GM19328 (cell line): ENCODE results near the gene PHACTR2.
"Not testable (repeated sequence)": the region's sequence is repeated elsewhere in the genome, so short reads cannot be mapped to it uniquely, and the experiment has no call there.

Source experiments
- ATAC-seq: cut with Tn5 transposase; IDR thresholded peaks from one replicate; pipeline ENCODE4 v1.9.1; 2021; ENCODE audit warnings: mild to moderate bottlenecking, moderate library complexity; ENCODE audit not compliant: unreplicated experiment

The PHACTR2 gene

DNA sequence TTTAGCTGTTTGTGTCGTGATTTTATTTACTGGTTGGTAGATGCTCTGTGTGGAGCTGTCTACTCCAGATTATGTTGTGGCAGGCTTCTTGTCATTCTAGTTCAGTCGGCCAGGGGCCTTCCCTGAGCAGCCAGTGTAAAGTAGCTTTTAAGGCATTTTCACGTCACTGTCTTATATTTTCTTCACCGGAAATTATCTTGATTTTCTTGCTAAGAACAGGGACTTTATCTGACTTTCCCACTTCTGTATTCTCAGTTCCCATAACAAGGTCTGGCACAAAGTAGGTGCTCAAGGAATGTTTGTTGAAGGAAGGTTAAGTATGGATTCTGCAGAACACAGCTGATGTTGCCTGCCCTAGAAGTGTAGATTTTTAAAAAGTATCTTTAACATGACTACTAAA lies 166.2 kb downstream of the PHACTR2 start:
- no peak for ATAC-seq

- no peak for ATAC-seq
Observed at GRCh38 chr6:143845033-143845432, 167.3 kb downstream of the PHACTR2 start.

GRCh38 chr6:143851706-143852105 lies 173.9 kb downstream of the PHACTR2 start:
- not testable (repeated sequence) for ATAC-seq

GRCh38 chr6:143855057-143855456 lies 177.3 kb downstream of the PHACTR2 start:
- not testable (repeated sequence) for ATAC-seq

DNA sequence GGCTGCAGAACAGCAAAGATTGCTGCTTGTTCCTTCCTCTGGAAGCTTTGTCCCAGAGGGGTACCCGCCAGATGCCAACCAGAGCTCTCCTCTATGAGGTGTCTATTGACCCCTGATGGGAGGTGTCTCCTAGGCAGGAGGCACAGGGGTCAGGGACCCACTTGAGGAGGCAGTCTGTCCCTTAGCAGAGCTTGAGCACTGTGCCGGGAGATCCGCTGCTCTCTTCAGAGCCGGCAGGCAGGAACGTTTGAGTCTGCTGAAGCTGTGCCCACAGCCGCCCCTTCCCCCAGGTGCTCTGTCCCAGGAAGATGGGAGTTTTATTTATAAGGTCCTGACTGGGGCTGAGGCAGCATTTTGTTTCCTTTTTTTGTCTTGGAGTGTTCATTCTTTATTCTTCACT lies 179.0 kb downstream of the PHACTR2 start:
- not testable (repeated sequence) for ATAC-seq

- ATAC-seq = no peak
Observed at GRCh38 chr6:143857651-143858050, 179.9 kb downstream of the PHACTR2 start.

DNA sequence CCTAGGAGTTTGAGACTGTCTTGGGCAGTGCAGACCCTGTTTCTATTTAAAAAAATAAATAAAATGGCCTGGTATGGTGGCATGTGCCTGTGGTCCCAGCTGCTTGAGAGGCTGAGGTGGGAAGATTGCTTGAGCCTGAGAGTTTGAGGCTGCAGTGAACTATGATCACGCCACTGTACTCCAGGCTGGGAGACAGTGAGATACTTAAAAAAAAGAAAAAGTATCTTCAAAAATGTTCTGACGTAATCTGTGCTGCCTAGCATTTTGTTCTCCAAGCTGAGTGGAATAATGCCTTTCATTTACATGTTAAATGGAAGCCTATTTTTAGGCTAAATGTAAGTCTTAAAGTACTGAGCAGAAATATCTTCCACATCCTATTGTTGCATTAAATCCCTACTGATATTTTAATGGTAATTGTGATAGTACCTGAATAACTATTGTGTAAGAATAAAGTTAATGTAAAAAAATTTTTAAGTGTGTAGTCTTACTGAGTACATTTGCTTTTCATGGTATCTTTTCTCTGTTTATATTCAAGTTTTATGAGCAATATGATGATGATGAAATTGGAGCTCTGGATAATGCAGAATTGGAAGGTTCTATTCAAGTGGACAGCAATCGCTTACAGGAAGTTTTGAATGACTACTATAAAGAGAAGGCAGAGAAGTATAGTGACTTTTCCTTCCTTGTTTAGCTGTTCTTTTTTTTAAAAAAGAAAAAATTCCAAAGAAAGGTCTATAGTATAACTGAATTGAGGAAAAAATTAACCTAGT lies 182.3 kb downstream of the PHACTR2 start:
- ATAC-seq = no peak

DNA sequence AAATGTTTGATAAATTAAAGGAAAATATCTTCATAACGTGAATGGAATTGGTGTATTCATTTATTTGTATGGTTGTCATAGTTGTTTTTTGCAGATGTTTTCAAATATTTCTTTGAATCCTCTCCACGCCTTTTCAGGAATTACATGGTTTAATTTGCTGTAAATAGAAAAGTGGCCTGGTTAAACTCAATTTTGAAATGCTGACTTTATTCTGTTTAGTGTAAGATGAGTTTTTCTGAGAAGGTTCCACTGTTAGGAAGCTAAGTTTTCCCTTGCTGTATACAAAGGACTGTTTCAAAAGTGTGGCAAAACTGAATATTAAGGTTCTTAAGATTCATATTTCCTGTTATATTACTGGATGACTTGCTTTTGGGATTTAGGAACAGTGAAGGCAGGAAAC lies 186.0 kb downstream of the PHACTR2 start:
- no peak for ATAC-seq

DNA sequence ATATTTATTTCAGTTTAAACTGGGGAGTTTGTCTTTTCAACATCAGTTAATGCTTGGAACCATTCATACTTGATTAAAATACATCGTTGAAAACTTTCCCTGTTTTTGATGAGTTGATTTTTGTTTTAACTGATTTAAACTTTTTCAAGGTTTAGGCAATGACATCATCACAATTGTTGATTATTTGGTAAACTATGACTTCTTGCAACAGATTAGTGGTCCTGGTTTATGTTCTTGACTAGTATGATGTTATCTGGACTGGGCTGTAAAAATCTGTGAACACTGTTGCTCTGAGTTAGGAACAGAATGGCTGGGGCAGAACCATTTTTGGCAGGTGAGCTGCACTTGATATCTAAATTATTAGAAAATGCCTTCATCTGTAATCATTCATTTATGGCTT lies 186.5 kb downstream of the PHACTR2 start, which contains the start of gene ZC2HC1B:
Gene ZC2HC1B, plus strand, starts transcription at position 241 of the 400 bp plus-strand sequence. Its CDS starts 66 bp downstream, at position 307.
- no peak for ATAC-seq

DNA sequence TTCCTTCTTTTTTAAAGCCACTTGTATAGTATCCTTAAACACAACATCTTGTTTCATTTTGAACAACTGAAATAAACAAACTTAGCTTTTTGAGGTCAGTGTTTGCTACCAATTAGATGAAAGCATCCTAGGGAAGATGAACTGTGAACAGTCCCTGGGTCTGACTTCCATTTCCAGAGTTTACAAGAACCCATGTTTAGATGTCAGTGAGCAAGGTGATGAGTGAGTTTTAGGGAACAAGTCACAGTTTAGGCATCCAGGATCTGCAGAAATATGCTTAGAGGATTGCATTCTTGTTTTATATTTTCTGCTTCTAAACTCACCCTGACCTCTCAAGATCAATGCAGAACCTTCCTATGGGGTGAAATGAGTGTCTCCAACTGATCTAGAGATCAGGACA lies 189.5 kb downstream of the PHACTR2 start:
- no peak for ATAC-seq

DNA sequence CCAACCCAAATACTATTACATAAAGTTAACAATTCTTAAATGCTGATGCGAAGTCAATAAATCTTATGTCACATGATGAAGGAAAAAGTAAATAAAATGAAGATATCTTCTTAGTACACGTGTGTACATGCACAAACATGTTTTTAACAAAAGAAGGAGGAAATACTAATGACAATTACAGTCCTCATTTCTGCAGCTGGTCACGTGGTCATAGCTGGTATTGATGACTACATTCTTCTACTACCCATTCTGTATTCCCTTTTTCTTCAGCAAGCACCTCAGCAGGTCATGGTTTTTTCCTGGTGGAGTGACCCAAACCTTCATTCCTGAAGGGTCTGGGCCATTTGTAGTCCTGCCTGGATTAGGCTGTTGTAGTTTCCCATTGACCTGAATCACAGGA lies 191.0 kb downstream of the PHACTR2 start:
- not testable (repeated sequence) for ATAC-seq

DNA sequence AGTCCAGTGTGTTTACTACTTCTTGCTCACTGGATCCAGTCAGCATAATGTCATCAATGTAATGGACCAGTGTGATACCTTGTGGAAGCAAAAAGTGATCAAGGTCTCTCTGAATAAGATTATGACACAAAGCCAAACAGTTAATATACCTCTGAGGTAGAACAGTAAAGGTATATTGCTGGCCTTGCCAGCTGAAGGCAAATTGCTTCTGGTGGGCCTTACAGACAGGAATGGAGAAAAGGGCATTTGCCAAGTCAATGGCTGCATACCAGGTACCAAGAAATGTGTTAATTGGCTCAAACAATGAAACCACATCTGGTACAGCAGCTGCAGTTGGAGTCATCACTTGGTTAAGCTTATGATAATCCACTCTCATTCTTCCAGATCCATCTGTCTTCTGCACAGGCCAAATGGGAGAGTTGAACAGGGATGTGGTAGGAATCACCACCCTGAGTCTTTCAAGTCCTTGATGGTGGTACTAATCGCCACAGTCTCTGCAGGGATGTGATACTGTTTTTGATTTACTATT lies 193.5 kb downstream of the PHACTR2 start:
- not testable (repeated sequence) for ATAC-seq

- ATAC-seq = peak; percentile 84
Observed at GRCh38 chr6:143872201-143872600, 194.4 kb downstream of the PHACTR2 start.

GRCh38 chr6:143873600-143873999 lies 195.8 kb downstream of the PHACTR2 start:
- ATAC-seq = not testable (repeated sequence)

GRCh38 chr6:143874503-143874902 lies 196.7 kb downstream of the PHACTR2 start:
- not testable (repeated sequence) for ATAC-seq

DNA sequence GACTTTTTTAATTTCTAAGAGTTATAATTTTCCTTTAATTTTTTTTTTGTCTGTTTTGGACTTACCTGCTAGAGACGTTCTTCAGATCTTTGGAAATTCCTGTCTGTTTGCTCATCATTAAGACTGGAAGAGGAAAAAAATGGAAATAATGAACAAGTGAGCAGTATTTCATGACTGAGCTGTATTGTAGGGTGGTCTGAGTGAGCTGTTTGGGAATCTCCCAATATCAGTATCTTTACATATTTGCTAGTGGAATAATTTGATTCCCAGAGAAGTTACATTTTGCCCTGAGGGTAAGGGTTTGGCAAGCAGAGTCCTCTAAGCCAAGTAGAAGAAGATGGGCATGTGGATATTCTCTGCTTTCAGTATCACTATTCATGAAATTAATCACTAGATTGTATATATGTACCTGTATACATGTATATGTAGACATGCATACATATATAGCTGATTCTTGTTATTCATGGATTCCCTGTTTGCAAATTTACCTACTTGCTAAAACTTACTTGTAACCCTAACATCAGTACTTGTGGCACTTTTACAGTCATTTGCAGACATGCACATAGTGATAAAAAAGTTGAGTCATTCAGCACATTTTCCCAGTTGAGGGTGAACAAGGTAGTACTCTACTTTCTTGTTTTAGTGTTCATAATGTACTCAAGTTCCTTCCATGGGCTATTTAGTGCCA lies 200.0 kb downstream of the PHACTR2 start:
- ATAC-seq = no peak

- ATAC-seq = no peak
Observed at GRCh38 chr6:143878272-143878760, 200.6 kb downstream of the PHACTR2 start.

DNA sequence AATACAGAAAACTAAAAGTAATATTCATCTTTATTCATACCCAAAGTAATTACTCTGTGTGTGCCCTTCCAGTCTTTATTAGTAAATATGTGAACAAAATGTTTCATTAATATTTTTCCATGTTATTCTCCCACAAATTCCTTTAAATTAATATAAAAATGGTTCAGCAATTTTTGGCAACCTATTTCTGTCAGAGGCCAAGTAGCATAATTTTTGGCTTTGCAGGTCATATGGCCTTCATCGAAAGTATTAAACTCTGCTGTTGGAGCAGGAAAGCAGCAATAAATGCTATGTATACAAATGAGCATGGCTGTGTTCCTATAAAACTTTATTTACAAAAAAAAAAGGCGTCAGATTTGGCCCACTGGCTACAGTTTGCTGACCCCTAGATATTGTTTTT lies 202.6 kb downstream of the PHACTR2 start:
- no peak for ATAC-seq
